Measurements from ENCODE around the gene HIBCH.
"Not testable (repeated sequence)": the region's sequence is repeated elsewhere in the genome, so short reads cannot be mapped to it uniquely, and the experiment has no call there.

Gene HIBCH

DNA sequence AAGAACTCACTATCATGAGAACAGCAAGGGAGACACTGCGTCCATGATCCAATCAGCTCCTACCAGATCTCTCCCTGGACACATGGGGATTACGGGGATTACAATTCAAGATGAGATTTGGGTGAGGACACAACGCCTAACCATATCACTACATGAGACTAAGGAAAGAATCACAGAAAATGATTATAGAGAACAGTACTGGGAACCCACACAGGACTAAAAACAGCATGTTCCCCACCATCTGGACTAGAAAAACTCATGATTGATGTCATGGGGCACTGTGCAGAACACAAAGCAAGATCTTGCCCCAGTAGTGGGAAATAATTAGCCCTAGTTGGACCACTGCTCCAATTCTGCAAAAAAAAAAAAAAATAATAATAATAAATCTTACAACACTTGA, 63.5 kb downstream of the HIBCH start:
- H3K4me1 Mint-ChIP-seq (ENCODE audit: low read depth), result peaks cover 4% of the 10 kb centered on the region
- H3K36me3 Mint-ChIP-seq (ENCODE audit: low read depth), result peaks cover 23% of the 10 kb centered on the region
- no peaks in the 10 kb centered on the region for H3K27me3 Mint-ChIP-seq
- no peak overlapping the region for H3K27ac Mint-ChIP-seq
- H3K4me3 Mint-ChIP-seq, result no peak overlapping the region
- H3K9me3 Mint-ChIP-seq, result peaks cover 8% of the 10 kb centered on the region

DNA sequence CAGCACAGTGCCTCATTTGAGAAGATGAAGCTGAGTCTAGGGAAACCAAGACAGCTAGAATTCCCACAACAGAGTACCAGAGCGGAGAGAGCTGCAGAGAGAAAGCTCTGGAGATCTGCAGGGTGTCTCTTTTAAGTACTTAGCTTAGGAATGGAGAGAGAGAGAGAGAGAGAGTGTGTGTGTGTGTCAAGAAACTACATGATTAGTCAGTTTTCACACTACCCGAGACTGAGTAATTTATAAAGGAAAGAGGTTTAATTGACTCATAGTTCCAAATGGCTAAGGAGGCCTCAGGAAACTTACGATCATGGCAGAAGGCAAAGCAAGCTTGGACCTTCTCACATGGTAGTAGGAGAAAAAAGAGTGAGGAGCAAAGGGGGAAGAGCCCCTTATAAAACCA, 64.0 kb downstream of the HIBCH start:
- peaks cover 8% of the 10 kb centered on the region for H3K9me3 Mint-ChIP-seq
- peaks cover 25% of the 10 kb centered on the region for H3K36me3 Mint-ChIP-seq (ENCODE audit: low read depth)
- no peak overlapping the region for H3K27ac Mint-ChIP-seq
- no peak overlapping the region for H3K4me3 Mint-ChIP-seq
- peaks cover 4% of the 10 kb centered on the region for H3K4me1 Mint-ChIP-seq (ENCODE audit: low read depth)
- H3K27me3 Mint-ChIP-seq, result no peaks in the 10 kb centered on the region

DNA sequence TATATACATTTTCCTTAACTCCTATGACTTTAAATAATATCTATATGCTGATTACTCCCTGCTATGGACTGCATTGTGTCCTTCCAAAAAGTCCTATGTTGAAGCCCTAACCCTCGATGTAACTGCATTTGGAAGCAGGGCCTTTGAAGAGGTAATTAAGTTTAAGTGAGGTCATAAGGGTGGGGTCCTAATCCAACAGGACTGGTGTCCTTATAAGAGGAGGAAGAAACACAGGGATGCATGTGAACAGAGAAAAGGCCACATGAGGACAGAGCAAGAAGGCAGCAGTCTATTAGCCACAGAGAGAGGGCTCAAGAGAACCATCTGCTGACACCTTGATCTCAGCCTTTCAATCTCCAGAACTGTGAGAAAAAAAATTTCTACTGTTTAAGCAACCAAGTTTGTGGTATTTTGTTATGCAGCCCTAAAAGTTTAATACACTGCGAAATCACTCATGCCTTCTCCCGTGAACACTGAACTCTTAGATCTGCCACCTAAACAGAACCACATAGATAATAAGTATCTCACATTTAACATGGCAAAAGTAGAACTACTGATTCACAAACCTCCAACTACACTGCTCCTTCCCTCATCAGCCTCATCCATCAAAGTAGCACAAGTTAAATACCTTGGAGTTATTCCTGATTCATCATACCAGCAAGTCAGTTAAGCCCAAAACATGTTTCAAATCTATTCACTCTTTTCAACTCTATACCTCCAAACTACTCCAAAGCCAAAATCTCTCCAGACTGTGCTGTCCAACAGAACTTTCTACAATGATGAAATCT, 65.4 kb downstream of the HIBCH start:
- no peak overlapping the region for H3K27ac Mint-ChIP-seq

DNA sequence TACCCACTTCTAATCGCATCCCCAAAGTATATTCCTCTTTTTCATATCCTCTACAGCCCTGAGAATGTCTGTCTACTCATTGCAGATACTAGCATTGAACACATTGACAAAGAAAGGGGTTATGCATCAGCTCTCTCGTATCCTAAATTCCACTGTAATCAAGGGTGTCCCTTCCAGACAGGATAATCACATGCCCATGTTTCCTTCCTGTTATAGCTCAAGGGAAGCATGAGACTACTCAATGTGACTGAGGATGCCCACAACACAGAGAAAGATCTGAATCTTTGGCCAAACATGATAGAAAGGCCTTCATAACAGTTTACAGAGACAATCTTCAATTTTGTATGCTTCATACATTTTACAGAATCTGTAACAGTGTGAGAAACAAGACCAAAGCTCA, 69.2 kb downstream of the HIBCH start:
- Mint-ChIP-seq H3K27ac (no peak overlapping the region), H3K9me3 (no peaks in the 10 kb centered on the region), H3K4me1 (ENCODE audit: low read depth) (no peaks in the 10 kb centered on the region), H3K27me3 (no peaks in the 10 kb centered on the region), H3K4me3 (no peak overlapping the region), H3K36me3 (ENCODE audit: low read depth) (peaks cover 46% of the 10 kb centered on the region)

More for the DNA sequence above, 65.4 kb downstream of the HIBCH start:
- H3K36me3 Mint-ChIP-seq (ENCODE audit: low read depth), result peaks cover 26% of the 10 kb centered on the region
- H3K4me3 Mint-ChIP-seq, result no peak overlapping the region
- peaks cover 4% of the 10 kb centered on the region for H3K4me1 Mint-ChIP-seq (ENCODE audit: low read depth)
- peaks cover 8% of the 10 kb centered on the region for H3K9me3 Mint-ChIP-seq
- H3K27me3 Mint-ChIP-seq, result no peaks in the 10 kb centered on the region

DNA sequence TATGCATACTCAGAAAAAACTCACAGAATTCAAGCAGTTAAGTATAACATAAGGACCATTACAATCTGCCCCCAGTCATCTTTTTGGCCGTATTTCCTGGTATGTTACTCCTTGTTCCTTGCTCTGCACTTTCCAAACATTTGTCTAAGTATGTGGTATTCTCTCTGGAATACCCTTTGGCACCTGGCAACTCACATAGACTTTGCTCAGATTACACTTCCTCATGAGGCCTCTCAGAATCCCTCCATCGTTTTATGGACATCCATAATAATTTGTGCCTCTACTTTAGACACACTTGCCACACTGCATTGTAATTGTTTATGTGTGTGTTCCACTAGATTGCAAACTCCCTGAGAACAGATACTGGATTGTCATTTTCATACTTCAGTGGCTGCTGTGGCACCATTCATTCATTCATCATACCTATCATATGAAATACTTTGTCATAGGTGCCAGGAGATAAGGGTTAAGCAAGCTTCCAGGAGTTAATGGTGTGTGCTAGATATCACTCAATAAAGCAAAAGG, 84.0 kb downstream of the HIBCH start:
- Mint-ChIP-seq H3K9me3 (peaks cover 14% of the 10 kb centered on the region), H3K36me3 (ENCODE audit: low read depth) (peaks cover 51% of the 10 kb centered on the region)

DNA sequence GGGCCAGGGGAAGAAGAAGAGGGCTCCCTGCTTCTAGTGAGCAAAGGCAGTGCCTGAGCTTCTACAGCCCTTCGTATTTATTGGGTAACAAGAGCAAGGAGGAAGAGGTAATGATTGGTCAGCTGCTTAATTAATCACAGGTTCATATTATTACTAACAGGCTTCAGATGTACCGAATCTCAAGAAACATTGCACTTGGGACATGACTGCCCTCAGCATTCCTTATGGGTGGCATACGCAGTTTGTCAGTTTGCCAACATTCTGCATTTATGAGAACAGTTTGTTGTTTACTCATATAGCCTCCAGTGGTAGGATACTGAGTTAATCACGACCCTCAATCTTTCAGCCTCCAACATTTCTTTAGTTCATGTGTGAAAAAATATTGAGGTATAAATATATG, 84.5 kb downstream of the HIBCH start:
- no peaks in the 10 kb centered on the region for H3K27me3 Mint-ChIP-seq
- no peak overlapping the region for H3K27ac Mint-ChIP-seq
- H3K9me3 Mint-ChIP-seq, result peaks cover 9% of the 10 kb centered on the region
- no peak overlapping the region for H3K4me3 Mint-ChIP-seq
- H3K36me3 Mint-ChIP-seq (ENCODE audit: low read depth), result peaks cover 48% of the 10 kb centered on the region
- H3K4me1 Mint-ChIP-seq (ENCODE audit: low read depth), result no peaks in the 10 kb centered on the region

More for the DNA sequence above, 84.0 kb downstream of the HIBCH start:
- Mint-ChIP-seq H3K4me1 (ENCODE audit: low read depth) (no peaks in the 10 kb centered on the region), H3K4me3 (no peak overlapping the region), H3K27me3 (no peaks in the 10 kb centered on the region), H3K27ac (no peak overlapping the region)

DNA sequence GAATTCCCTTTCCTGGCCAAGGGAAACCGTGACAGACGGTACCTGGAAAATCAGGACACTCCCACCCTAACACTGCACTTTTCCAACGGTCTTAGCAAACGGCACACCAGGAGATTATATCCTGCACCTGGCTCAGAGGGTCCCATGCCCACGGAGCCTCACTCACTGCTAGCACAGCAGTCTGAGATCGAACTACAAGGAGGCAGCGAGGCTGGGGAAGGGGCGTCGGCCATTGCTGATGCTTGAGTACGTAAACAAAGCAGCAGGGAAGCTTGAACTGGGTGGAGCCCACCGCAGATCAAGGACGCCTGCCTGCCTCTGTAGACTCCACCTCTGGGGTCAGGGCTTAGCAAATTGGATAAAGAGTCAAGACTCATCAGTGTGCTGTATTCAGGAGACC, 95.6 kb downstream of the HIBCH start:
- H3K4me3 Mint-ChIP-seq, result not testable (repeated sequence)

DNA sequence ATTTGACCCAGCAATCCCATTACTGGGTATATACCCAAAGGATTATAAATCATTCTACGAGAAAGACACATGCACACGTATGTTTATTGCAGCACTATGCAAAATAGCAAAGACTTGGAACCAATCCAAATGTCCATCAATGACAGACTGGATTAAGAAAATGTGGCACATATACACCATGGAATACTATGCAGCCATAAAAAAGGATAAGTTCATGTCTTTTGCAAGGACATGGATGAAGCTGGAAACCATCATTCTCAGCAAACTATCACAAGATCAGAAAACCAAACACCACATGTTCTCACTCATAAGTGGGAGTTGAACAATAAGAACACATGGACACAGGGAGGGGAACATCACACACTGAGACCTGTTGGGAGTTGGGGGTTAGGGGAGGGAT, 96.9 kb downstream of the HIBCH start:
- not testable (repeated sequence) for H3K27me3 Mint-ChIP-seq, H3K27ac Mint-ChIP-seq
- H3K36me3 Mint-ChIP-seq (ENCODE audit: low read depth), result peaks cover 77% of the 10 kb centered on the region

More for the DNA sequence above, 95.6 kb downstream of the HIBCH start:
- not testable (repeated sequence) for H3K9me3 Mint-ChIP-seq; H3K4me1 Mint-ChIP-seq (ENCODE audit: low read depth); H3K27me3 Mint-ChIP-seq; H3K27ac Mint-ChIP-seq
- H3K36me3 Mint-ChIP-seq (ENCODE audit: low read depth), result peaks cover 83% of the 10 kb centered on the region

DNA sequence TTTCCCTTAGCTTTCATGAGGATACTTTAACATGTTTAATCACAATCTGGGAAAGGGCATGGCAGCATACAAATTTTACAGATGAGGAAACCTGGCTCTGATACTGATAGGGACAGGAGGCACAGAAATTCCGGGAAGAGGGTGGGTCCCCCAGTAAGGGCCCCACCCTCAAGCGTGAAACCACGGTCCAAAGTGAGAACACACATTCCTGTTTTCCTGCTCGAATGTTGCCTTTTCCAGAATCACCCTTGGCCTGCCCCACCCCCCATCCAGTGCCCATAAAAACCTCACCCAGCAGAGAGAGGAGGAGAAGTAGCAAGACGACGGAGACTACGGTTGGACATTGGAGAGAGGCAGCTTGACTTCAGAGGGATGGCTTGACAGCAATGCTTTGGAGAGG, 98.2 kb downstream of the HIBCH start:
- Mint-ChIP-seq H3K4me3 (no peak overlapping the region), H3K27ac (no peak overlapping the region), H3K27me3 (no peaks in the 10 kb centered on the region), H3K9me3 (peaks cover 9% of the 10 kb centered on the region), H3K4me1 (ENCODE audit: low read depth) (peaks cover 4% of the 10 kb centered on the region), H3K36me3 (ENCODE audit: low read depth) (peaks cover 69% of the 10 kb centered on the region)

More for the DNA sequence above, 96.9 kb downstream of the HIBCH start:
- not testable (repeated sequence) for H3K9me3 Mint-ChIP-seq; H3K4me3 Mint-ChIP-seq; H3K4me1 Mint-ChIP-seq (ENCODE audit: low read depth)

DNA sequence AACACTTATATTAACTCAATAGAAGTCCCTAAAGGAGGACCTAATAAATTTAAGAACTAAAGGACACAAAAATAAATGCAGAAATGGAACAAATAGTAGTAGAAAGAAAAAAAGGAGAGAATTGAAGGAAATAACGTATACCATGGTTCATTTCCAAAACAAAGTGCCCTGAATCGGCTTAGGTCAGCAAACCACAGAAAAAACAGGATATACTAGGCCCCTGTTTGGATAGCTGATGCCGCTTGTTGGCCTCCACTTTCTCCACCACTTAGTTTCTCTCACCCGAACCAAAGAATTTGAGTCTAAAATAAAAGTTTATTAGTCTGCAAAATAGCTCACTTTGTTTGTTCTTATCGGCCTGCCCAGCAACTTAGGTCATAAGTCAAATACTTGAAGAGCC, 100.4 kb downstream of the HIBCH start:
- H3K27ac Mint-ChIP-seq, result no peak overlapping the region
- peaks cover 57% of the 10 kb centered on the region for H3K36me3 Mint-ChIP-seq (ENCODE audit: low read depth)
- H3K27me3 Mint-ChIP-seq, result no peaks in the 10 kb centered on the region
- no peak overlapping the region for H3K4me3 Mint-ChIP-seq
- H3K4me1 Mint-ChIP-seq (ENCODE audit: low read depth), result peaks cover 13% of the 10 kb centered on the region
- peaks cover 4% of the 10 kb centered on the region for H3K9me3 Mint-ChIP-seq

DNA sequence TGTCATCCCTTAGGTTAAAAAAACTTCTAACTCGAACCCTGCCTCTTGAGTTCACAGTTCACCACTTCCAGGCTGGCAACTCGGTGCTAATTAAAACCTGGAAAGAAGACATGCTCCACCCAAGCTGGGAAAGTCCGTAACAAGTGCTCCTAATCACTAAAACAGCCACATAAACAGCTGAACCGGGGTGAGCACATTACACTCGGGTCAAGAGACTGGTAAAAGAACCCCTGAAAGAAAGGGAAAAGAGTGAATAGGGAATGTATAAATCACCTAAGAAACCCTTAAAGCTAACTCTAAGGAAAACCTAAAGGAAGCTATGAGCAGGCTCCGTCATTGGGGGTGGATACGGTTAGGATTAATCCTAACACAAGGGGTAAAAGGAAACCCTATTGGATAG, 102.0 kb downstream of the HIBCH start:
- Mint-ChIP-seq H3K27ac (no peak overlapping the region), H3K4me3 (no peak overlapping the region), H3K27me3 (no peaks in the 10 kb centered on the region), H3K9me3 (no peaks in the 10 kb centered on the region), H3K36me3 (ENCODE audit: low read depth) (peaks cover 46% of the 10 kb centered on the region), H3K4me1 (ENCODE audit: low read depth) (peaks cover 13% of the 10 kb centered on the region)

DNA sequence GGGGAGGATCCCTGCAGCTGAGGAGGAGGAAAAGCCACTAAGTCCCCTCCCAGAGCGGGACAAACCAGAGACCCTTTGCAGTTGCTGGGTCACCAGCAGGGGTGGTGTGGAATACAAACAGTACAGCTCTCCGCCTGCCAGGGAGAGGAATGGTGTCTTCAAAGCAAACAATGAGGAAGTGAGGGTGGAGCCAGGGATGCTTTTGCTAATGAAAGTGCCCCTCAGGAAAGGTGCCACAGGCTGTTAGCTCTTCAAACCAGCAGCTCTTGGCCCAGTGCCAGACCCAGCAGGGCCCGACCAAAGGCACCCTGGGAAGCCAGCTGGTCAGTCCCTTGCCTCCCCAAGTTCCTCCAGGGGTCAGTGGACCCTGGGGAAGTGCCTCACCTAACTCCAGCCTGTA, 102.8 kb downstream of the HIBCH start:
- H3K36me3 Mint-ChIP-seq (ENCODE audit: low read depth), result peaks cover 38% of the 10 kb centered on the region
- peaks cover 13% of the 10 kb centered on the region for H3K4me1 Mint-ChIP-seq (ENCODE audit: low read depth)
- H3K4me3 Mint-ChIP-seq, result no peak overlapping the region
- H3K27me3 Mint-ChIP-seq, result no peaks in the 10 kb centered on the region
- H3K9me3 Mint-ChIP-seq, result no peaks in the 10 kb centered on the region
- H3K27ac Mint-ChIP-seq, result no peak overlapping the region

DNA sequence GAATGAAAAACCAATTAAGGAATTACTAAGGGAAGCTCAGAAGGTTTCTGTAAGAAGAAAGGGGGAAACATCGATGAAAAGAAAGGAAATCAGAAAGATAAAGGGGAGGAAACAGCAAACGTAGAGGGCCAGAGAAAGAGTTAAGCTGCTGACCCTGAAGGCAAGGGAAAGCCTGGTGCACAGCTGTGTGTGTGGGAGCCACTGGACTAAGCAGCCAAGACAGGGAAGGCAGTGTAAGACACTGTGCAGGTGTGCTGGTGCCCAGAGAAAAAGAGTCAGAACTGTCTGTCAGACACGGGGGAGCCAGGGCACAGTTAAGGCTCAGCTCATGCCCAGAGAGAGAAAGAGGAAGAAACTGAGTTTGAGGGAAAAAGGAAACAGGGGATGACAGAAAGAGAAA, 104.0 kb downstream of the HIBCH start:
- Mint-ChIP-seq H3K9me3 (no peaks in the 10 kb centered on the region), H3K27ac (peak overlapping the region; percentile 60), H3K36me3 (ENCODE audit: low read depth) (peaks cover 35% of the 10 kb centered on the region), H3K27me3 (no peaks in the 10 kb centered on the region), H3K4me3 (no peak overlapping the region), H3K4me1 (ENCODE audit: low read depth) (peaks cover 13% of the 10 kb centered on the region)

DNA sequence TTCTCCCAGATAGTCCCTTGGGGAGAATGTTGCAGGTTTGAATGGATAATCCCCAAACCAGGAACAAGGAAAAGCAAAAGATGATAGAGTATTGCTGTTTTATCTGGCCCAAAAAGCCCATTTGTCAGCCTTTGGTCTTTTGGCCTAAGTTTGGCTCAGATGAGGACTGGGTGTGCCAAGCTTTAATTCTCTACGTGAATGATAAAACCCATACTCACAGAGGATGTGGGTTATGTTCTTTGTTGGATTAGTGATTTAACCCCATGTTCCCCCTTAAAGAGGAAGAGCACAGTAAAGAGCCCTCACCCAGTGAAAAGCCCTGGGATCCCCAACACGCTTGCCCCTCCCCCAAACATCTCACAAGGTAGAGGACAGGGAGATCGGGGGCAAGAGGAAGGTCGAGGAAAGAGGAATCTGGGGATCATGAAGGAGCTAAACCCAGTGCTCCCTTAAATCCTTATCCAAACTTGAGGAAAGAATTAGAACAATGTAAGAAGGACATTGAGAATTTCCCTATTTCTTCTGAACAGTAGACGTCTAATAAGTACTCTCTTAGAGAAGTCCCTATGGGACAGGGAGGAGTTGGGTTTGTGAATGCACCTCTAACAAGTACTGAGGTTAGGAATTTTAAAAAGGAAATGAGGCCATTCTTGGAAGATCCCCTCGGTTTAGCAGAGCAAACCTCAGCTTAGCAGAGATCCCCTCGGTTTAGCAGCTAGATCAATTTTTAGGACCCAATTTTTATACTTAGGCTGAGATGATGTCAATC, 105.0 kb downstream of the HIBCH start:
- peaks cover 28% of the 10 kb centered on the region for H3K36me3 Mint-ChIP-seq (ENCODE audit: low read depth)
- no peaks in the 10 kb centered on the region for H3K9me3 Mint-ChIP-seq
- H3K27ac Mint-ChIP-seq, result no peak overlapping the region
- H3K4me1 Mint-ChIP-seq (ENCODE audit: low read depth), result peaks cover 13% of the 10 kb centered on the region
- H3K27me3 Mint-ChIP-seq, result no peaks in the 10 kb centered on the region
- H3K4me3 Mint-ChIP-seq, result no peak overlapping the region
